NCI-H510A (cell line): ENCODE data around the gene MAST4.
"Not testable (repeated sequence)": the region's sequence is repeated elsewhere in the genome, so short reads cannot be mapped to it uniquely, and the experiment has no call there.

Experiments used
- DNase-seq: peaks from one replicate; lab custom pipeline; 2025; lab: John Stamatoyannopoulos, UW

Gene MAST4

DNA sequence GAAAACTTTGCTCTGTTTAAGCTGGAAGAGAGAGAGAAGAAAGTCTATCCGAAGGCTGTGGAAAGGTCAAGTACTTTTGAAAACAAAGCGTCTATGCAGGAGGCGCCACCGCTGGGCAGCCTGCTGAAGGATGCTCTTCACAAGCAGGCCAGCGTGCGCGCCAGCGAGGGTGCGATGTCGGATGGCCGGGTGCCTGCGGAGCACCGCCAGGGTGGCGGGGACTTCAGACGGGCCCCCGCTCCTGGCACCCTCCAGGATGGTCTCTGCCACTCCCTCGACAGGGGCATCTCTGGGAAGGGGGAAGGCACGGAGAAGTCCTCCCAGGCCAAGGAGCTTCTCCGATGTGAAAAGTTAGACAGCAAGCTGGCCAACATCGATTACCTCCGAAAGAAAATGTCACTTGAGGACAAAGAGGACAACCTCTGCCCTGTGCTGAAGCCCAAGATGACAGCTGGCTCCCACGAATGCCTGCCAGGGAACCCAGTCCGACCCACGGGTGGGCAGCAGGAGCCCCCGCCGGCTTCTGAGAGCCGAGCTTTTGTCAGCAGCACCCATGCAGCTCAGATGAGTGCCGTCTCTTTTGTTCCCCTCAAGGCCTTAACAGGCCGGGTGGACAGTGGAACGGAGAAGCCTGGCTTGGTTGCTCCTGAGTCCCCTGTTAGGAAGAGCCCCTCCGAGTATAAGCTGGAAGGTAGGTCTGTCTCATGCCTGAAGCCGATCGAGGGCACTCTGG lies 567.8 kb downstream of the MAST4 start:
- no peak for DNase-seq

GRCh38 chr5:67164856-67165525 lies 568.8 kb downstream of the MAST4 start:
- no peak for DNase-seq

- DNase-seq = no peak
These were observed 569.6 kb downstream of the MAST4 start for GRCh38 chr5:67165526-67166459.

DNA sequence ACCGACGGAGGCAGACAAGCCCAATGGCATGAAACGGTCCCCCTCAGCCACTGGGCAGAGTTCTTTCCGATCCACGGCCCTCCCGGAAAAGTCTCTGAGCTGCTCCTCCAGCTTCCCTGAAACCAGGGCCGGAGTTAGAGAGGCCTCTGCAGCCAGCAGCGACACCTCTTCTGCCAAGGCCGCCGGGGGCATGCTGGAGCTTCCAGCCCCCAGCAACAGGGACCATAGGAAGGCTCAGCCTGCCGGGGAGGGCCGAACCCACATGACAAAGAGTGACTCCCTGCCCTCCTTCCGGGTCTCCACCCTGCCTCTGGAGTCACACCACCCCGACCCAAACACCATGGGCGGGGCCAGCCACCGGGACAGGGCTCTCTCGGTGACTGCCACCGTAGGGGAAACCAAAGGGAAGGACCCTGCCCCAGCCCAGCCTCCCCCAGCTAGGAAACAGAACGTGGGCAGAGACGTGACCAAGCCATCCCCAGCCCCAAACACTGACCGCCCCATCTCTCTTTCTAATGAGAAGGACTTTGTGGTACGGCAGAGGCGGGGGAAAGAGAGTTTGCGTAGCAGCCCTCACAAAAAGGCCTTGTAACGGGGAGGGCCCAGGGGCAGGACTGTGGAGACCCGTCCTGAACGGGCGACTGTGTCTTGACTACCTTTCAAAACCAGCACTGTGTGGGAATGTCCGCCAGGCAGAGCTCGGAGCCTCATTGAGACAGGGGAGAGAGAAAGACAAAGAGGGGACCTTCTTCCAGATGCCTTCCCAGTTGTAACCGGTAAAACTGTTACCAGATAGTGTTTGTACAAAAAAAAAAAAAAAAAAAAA lies 570.5 kb downstream of the MAST4 start:
- no peak for DNase-seq

- no peak for DNase-seq
These were observed 571.9 kb downstream of the MAST4 start for GRCh38 chr5:67168069-67168468.

- DNase-seq = no peak
These were observed 574.6 kb downstream of the MAST4 start for GRCh38 chr5:67170767-67171166.

- not testable (repeated sequence) for DNase-seq
These were observed 577.2 kb downstream of the MAST4 start for GRCh38 chr5:67173351-67173750.

- DNase-seq = no peak
These were observed 577.8 kb downstream of the MAST4 start for GRCh38 chr5:67173959-67174358.

- DNase-seq = no peak
These were observed 580.7 kb downstream of the MAST4 start for GRCh38 chr5:67176936-67177335.

DNA sequence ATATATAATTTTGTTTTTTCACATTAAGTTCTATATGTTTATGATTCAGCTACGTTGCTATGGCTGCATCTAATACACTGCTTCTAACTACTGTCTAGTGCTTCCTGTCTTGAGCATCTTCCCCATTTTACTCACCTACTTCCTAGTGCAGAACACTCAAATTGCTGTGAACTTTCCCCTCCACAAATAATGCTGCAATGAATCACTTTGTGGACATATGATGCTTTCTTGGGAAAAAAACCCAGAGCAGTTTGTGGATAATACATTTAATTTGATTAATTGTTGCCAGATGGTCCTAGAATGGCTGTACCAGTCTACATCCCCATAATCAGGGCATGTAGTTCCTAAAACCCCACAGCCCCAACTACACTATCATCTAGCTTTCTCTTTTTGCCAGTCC lies 581.9 kb downstream of the MAST4 start:
- no peak for DNase-seq

GRCh38 chr5:67178966-67179365 lies 582.8 kb downstream of the MAST4 start:
- DNase-seq = no peak

DNA sequence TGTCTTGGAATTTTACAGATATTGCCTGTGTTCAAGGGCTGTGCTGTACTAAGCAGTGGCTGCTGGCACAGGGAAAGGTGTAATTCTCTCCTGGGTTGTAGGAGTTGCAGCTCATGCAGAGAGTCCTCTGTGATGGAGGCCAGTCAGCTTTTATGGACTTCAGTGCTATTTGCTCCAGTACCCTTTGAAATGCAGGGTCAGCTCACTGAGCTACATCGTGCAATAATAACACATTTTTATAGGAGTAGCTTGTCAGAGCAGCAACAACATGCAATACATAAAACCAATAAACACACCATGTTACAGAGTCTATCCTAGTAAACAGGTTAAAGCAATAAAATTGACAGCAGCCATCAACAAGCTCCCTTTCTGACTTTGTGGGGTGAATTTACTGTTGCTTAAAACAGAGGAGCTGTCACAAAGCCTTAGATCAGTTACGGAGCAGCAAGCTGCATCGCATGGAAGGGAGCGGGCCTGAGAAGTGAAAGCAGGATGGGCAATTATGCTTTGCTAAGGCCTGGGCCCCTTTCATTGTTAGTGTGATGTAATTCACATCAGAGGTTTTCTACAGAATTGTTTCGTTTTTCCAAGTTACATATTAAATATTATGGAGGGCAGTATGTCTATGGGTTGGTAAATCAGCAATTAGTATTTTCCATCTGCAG lies 583.6 kb downstream of the MAST4 start:
- no peak for DNase-seq

- DNase-seq = no peak
These were observed 585.5 kb downstream of the MAST4 start for GRCh38 chr5:67181648-67182221.

- DNase-seq = no peak
These were observed 586.2 kb downstream of the MAST4 start for GRCh38 chr5:67182301-67182790.

- no peak for DNase-seq
These were observed 587.7 kb downstream of the MAST4 start for GRCh38 chr5:67183859-67184258.

- DNase-seq = no peak
These were observed 591.0 kb downstream of the MAST4 start for GRCh38 chr5:67187006-67187715.

GRCh38 chr5:67188274-67189078 lies 592.3 kb downstream of the MAST4 start:
- DNase-seq = no peak

- DNase-seq = no peak
These were observed 592.8 kb downstream of the MAST4 start for GRCh38 chr5:67189079-67189354.

DNA sequence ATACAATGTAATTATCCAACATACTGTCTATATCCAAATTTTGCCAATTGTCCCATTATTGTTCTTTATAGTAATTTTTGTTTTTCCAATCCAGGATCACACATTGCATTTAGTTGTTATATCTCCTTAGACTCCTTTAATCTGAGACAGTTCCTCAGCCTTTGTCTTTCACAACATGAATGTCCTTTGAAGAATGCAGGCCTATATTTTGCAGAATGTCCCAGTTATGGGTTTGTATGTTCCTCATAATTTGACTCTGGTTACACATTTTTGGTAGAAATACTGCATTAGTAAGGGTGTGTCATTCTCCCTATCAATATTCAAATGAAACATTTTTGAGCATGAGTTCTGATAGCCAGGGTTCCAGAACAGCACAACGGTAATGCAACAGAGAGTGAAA lies 593.7 kb downstream of the MAST4 start:
- no peak for DNase-seq
